NT2/D1 (cell line): ENCODE results near the gene PITRM1.

Source experiments
- YY1 ChIP-seq: IDR thresholded peaks from 2 replicates; pipeline ENCODE4 v1.6.1; 2011; ENCODE audit not compliant: insufficient read length, insufficient read depth
- ZNF274 ChIP-seq: IDR thresholded peaks from 2 replicates; pipeline ENCODE4 v1.6.1; 2011; ENCODE audit warnings: mild to moderate bottlenecking, low read depth, low read length

GRCh38 chr10:3208481-3209406 is 36.2 kb upstream of the PITRM1 start:
- TF ChIP-seq ZNF274, result no peak
- no peak for TF ChIP-seq YY1
